ENCODE measurements around the gene ZMIZ1. TPM values are rescaled to one million over a fixed set of nuclear protein-coding genes. Genes with fewer than 3 reads are reported as not detected.

ZMIZ1 gene
- polyA plus RNA-seq, 1 donor from 2014 or later = 26.8 TPM

DNA sequence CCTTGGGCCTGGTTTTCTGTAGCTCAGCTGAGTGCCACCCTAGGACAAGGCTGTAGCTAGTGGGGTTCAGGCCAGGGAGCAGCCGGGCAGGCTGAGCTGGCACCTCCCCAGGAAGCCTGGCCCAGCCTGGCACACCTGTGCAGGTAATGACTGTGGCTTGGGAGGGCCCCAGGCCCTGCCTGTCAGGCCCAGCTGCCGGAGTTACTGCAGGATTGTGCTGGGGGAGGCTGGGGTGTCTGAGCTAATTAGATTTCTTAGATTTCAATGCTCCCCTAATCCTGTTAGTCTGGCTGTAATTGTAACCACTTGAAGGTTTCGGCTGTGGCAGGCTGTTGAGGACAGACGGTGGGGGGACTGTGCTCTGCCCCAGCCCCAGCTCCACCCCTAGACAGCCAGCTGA, 6.0 kb downstream of the ZMIZ1 start:
- Histone ChIP-seq H3K4me2 (ENCODE audit: low read length) (no peak overlapping the region), H3K9ac (ENCODE audit: low read length) (peak overlapping the region; percentile 23), H3K27me3 (ENCODE audit: insufficient read depth, low read depth, low read length) (no peaks in the 10 kb centered on the region), H3K79me2 (replicated peaks; ENCODE audit: insufficient read depth, low read length) (peaks cover 95% of the 10 kb centered on the region), H3F3A (ENCODE audit: insufficient read depth, low read length, poor library complexity, severe bottlenecking) (no peaks in the 10 kb centered on the region), H3K4me3 (ENCODE audit: low read length) (peak overlapping the region; percentile 33), H4K20me1 (ENCODE audit: insufficient read depth) (peaks cover 56% of the 10 kb centered on the region), H3K9me2 (ENCODE audit: insufficient read depth, low read length) (no peaks in the 10 kb centered on the region), H2AFZ (ENCODE audit: low read depth, low read length) (no peak overlapping the region), H3K27ac (ENCODE audit: low read length) (no peak overlapping the region), H3K9me3 (ENCODE audit: low read length) (no peaks in the 10 kb centered on the region), H3K36me3 (ENCODE audit: insufficient read depth, low read length) (no peaks in the 10 kb centered on the region)
- TF ChIP-seq, protein P1, sequence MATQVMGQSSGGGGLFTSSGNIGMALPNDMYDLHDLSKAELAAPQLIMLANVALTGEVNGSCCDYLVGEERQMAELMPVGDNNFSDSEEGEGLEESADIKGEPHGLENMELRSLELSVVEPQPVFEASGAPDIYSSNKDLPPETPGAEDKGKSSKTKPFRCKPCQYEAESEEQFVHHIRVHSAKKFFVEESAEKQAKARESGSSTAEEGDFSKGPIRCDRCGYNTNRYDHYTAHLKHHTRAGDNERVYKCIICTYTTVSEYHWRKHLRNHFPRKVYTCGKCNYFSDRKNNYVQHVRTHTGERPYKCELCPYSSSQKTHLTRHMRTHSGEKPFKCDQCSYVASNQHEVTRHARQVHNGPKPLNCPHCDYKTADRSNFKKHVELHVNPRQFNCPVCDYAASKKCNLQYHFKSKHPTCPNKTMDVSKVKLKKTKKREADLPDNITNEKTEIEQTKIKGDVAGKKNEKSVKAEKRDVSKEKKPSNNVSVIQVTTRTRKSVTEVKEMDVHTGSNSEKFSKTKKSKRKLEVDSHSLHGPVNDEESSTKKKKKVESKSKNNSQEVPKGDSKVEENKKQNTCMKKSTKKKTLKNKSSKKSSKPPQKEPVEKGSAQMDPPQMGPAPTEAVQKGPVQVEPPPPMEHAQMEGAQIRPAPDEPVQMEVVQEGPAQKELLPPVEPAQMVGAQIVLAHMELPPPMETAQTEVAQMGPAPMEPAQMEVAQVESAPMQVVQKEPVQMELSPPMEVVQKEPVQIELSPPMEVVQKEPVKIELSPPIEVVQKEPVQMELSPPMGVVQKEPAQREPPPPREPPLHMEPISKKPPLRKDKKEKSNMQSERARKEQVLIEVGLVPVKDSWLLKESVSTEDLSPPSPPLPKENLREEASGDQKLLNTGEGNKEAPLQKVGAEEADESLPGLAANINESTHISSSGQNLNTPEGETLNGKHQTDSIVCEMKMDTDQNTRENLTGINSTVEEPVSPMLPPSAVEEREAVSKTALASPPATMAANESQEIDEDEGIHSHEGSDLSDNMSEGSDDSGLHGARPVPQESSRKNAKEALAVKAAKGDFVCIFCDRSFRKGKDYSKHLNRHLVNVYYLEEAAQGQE (IDR thresholded peaks at IDR 0.05; ENCODE audit: borderline replicate concordance) = no peak
- TF ChIP-seq TAF1 (IDR thresholded peaks at IDR 0.05; ENCODE audit: low read depth) = no peak
- no peak for TF ChIP-seq EP300 (conservative IDR thresholded peaks at IDR 0.05; ENCODE audit: poor library complexity, severe bottlenecking)
- TF ChIP-seq, protein P2, sequence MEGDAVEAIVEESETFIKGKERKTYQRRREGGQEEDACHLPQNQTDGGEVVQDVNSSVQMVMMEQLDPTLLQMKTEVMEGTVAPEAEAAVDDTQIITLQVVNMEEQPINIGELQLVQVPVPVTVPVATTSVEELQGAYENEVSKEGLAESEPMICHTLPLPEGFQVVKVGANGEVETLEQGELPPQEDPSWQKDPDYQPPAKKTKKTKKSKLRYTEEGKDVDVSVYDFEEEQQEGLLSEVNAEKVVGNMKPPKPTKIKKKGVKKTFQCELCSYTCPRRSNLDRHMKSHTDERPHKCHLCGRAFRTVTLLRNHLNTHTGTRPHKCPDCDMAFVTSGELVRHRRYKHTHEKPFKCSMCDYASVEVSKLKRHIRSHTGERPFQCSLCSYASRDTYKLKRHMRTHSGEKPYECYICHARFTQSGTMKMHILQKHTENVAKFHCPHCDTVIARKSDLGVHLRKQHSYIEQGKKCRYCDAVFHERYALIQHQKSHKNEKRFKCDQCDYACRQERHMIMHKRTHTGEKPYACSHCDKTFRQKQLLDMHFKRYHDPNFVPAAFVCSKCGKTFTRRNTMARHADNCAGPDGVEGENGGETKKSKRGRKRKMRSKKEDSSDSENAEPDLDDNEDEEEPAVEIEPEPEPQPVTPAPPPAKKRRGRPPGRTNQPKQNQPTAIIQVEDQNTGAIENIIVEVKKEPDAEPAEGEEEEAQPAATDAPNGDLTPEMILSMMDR (IDR thresholded peaks at IDR 0.05; ENCODE audit: poor library complexity, severe bottlenecking) = no peak
- TF ChIP-seq POLR2AphosphoS5 (IDR thresholded peaks at IDR 0.05) = no peak
- no peak for TF ChIP-seq RAD21 (conservative IDR thresholded peaks at IDR 0.05)
- TF ChIP-seq SMC3 (conservative IDR thresholded peaks at IDR 0.05; ENCODE audit: poor library complexity) = no peak
- TF ChIP-seq EZH2 (IDR thresholded peaks at IDR 0.05; ENCODE audit: borderline replicate concordance, insufficient read depth, low read length, poor library complexity, severe bottlenecking) = no peak
- no peak for TF ChIP-seq MXI1 (conservative IDR thresholded peaks at IDR 0.05; ENCODE audit: poor library complexity, severe bottlenecking)

DNA sequence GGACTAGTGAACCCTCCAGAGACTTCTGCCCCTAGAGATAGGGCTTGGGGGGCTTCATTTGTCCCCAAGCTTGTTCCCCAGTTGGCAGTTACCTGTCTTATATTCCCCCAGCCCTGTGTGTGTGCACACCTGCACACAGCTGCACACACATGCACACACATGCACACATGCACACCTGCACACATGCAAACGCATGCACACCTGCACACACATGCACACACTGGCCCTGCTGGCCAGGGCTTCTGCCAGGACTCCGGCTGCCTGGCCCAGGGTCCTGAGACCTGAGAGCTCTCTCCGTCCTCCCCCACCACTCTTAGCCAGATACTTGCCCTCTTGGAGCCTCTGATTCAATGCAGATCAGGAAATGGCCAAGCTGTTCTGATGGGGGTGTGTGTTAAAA, 6.7 kb downstream of the ZMIZ1 start:
- Histone ChIP-seq H3K4me2 (ENCODE audit: low read length) (no peak overlapping the region), H3K4me3 (ENCODE audit: low read length) (peak overlapping the region; percentile 33), H3K79me2 (replicated peaks; ENCODE audit: insufficient read depth, low read length) (peaks cover 100% of the 10 kb centered on the region)

More for the DNA sequence above, 6.7 kb downstream of the ZMIZ1 start:
- no peaks in the 10 kb centered on the region for H3K27me3 ChIP-seq (ENCODE audit: insufficient read depth, low read depth, low read length)
- H3F3A ChIP-seq (ENCODE audit: insufficient read depth, low read length, poor library complexity, severe bottlenecking) = no peaks in the 10 kb centered on the region
- TF ChIP-seq, protein P1 (IDR thresholded peaks at IDR 0.05; ENCODE audit: borderline replicate concordance) = no peak
- TF ChIP-seq EZH2 (IDR thresholded peaks at IDR 0.05; ENCODE audit: borderline replicate concordance, insufficient read depth, low read length, poor library complexity, severe bottlenecking) = no peak
- no peak overlapping the region for H2AFZ ChIP-seq (ENCODE audit: low read depth, low read length)
- H4K20me1 ChIP-seq (ENCODE audit: insufficient read depth) = peaks cover 56% of the 10 kb centered on the region
- H3K27ac ChIP-seq (ENCODE audit: low read length) = no peak overlapping the region
- no peaks in the 10 kb centered on the region for H3K9me2 ChIP-seq (ENCODE audit: insufficient read depth, low read length)
- no peaks in the 10 kb centered on the region for H3K9me3 ChIP-seq (ENCODE audit: low read length)
- H3K36me3 ChIP-seq (ENCODE audit: insufficient read depth, low read length) = no peaks in the 10 kb centered on the region
- no peak overlapping the region for H3K9ac ChIP-seq (ENCODE audit: low read length)
